ENCODE results near the gene WDR7. TPM values are rescaled to one million over a fixed set of nuclear protein-coding genes. Genes with fewer than 3 reads are reported as not detected.

WDR7 gene
- total and polyA plus RNA-seq, 7 donors = 3.7 to 45.3 (median 28.5) TPM

GRCh38 chr18:56937874-56938430, 286.8 kb downstream of the WDR7 start:
- Histone ChIP-seq H3K36me3 (peaks cover 0 to 23% (median 0%) of the 10 kb centered on the region in 4 donors), H3K27ac (no peak overlapping the region), H3K4me3 (no peak overlapping the region), H3K27me3 (no peaks in the 10 kb centered on the region), H3K4me1 (peaks cover 0 to 7% (median 3%) of the 10 kb centered on the region in 4 donors), H3K9me3 (no peaks in the 10 kb centered on the region)
- no peak for DNase-seq
- 74 to 76% methylated on average over 3 of the region's 3 CpGs for WGBS, 2 donors
- TF ChIP-seq POLR2AphosphoS5 (IDR thresholded peaks at IDR 0.05) (no peak), CTCF (IDR thresholded peaks at IDR 0.05) (no peak), EP300 (IDR thresholded peaks at IDR 0.05) (no peak), POLR2A (IDR thresholded peaks at IDR 0.05) (no peak)
- intact Hi-C loops (cut with DNase I) = no loop called here

GRCh38 chr18:56945171-56946083, 294.3 kb downstream of the WDR7 start:
- WGBS, 2 donors = 94 to 95% methylated on average over 4 of the region's 4 CpGs
- Histone ChIP-seq H3K27me3 (no peaks in the 10 kb centered on the region), H3K36me3 (no peaks in the 10 kb centered on the region), H3K27ac (no peak overlapping the region), H3K4me3 (no peak overlapping the region), H3K9me3 (no peaks in the 10 kb centered on the region), H3K4me1 (peaks cover 0 to 3% (median 0%) of the 10 kb centered on the region in 4 donors)
- TF ChIP-seq CTCF (IDR thresholded peaks at IDR 0.05) (no peak), EP300 (IDR thresholded peaks at IDR 0.05) (no peak), POLR2AphosphoS5 (IDR thresholded peaks at IDR 0.05) (no peak), POLR2A (IDR thresholded peaks at IDR 0.05) (no peak)
- DNase-seq = no peak
- intact Hi-C loops (cut with DNase I) = no loop called here

GRCh38 chr18:56947236-56947635, 296.1 kb downstream of the WDR7 start:
- intact Hi-C loops (cut with DNase I) = no loop called here
- 88 to 93% methylated on average over 6 of the region's 6 CpGs for WGBS, 2 donors
- no peak for DNase-seq

GRCh38 chr18:56952026-56952425, 300.9 kb downstream of the WDR7 start:
- WGBS, 2 donors = 53 to 77% methylated on average over 6 of the region's 6 CpGs
- Histone ChIP-seq H3K4me1 (peaks cover 0 to 3% (median 0%) of the 10 kb centered on the region in 4 donors), H3K27ac (no peak overlapping the region), H3K9me3 (no peaks in the 10 kb centered on the region), H3K4me3 (no peak overlapping the region), H3K27me3 (no peaks in the 10 kb centered on the region), H3K36me3 (peaks cover 0 to 6% (median 0%) of the 10 kb centered on the region in 4 donors)
- no peak for TF ChIP-seq CTCF (IDR thresholded peaks at IDR 0.05)
- TF ChIP-seq EP300 (IDR thresholded peaks at IDR 0.05) = no peak
- no peak for TF ChIP-seq POLR2A (IDR thresholded peaks at IDR 0.05)
- TF ChIP-seq POLR2AphosphoS5 (IDR thresholded peaks at IDR 0.05) = no peak
- intact Hi-C loops (cut with DNase I) = no loop called here
- no peak for DNase-seq

More at GRCh38 chr18:56947236-56947635, 296.1 kb downstream of the WDR7 start:
- no peak overlapping the region for H3K27ac ChIP-seq
- no peaks in the 10 kb centered on the region for H3K36me3 ChIP-seq
- peaks cover 0 to 3% (median 0%) of the 10 kb centered on the region in 4 donors for H3K4me1 ChIP-seq
- H3K9me3 ChIP-seq = no peaks in the 10 kb centered on the region
- TF ChIP-seq CTCF (IDR thresholded peaks at IDR 0.05) = no peak
- TF ChIP-seq POLR2AphosphoS5 (IDR thresholded peaks at IDR 0.05) = no peak
- no peak for TF ChIP-seq POLR2A (IDR thresholded peaks at IDR 0.05)
- no peak for TF ChIP-seq EP300 (IDR thresholded peaks at IDR 0.05)
- H3K4me3 ChIP-seq = no peak overlapping the region
- no peaks in the 10 kb centered on the region for H3K27me3 ChIP-seq
